ENCODE results near the gene DDX11.
"Not testable (repeated sequence)": the region's sequence is repeated elsewhere in the genome, so short reads cannot be mapped to it uniquely, and the experiment has no call there.

DNA sequence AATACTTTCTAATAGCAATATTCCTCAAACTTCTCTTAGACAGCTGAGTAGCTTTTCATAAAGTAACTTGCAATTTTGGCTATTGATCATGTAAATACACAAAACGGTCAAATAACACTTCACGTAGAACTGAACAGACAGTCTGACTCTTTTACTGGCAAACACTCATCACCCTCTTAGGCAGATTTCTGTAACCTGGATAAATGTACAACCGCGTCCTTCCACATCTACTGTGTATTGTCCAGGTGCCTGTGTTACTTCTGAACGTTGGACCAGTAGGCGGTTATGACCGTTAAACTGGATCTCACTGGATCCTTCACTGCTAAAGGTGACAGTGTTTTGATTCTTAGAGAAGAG lies 43.2 kb downstream of the DDX11 start:
- TF ChIP-seq, protein P1, sequence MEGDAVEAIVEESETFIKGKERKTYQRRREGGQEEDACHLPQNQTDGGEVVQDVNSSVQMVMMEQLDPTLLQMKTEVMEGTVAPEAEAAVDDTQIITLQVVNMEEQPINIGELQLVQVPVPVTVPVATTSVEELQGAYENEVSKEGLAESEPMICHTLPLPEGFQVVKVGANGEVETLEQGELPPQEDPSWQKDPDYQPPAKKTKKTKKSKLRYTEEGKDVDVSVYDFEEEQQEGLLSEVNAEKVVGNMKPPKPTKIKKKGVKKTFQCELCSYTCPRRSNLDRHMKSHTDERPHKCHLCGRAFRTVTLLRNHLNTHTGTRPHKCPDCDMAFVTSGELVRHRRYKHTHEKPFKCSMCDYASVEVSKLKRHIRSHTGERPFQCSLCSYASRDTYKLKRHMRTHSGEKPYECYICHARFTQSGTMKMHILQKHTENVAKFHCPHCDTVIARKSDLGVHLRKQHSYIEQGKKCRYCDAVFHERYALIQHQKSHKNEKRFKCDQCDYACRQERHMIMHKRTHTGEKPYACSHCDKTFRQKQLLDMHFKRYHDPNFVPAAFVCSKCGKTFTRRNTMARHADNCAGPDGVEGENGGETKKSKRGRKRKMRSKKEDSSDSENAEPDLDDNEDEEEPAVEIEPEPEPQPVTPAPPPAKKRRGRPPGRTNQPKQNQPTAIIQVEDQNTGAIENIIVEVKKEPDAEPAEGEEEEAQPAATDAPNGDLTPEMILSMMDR (IDR thresholded peaks at IDR 0.05): not testable (repeated sequence)
- not testable (repeated sequence) for TF ChIP-seq POLR2A (IDR thresholded peaks at IDR 0.05)
